ENCODE measurements around the gene GGT1. TPM values are rescaled to one million over a fixed set of nuclear protein-coding genes. Genes with fewer than 3 reads are reported as not detected.
"Not testable (repeated sequence)": the region's sequence is repeated elsewhere in the genome, so short reads cannot be mapped to it uniquely, and the experiment has no call there.

The GGT1 gene
- polyA plus RNA-seq, 1 donor = 3.5 TPM

DNA sequence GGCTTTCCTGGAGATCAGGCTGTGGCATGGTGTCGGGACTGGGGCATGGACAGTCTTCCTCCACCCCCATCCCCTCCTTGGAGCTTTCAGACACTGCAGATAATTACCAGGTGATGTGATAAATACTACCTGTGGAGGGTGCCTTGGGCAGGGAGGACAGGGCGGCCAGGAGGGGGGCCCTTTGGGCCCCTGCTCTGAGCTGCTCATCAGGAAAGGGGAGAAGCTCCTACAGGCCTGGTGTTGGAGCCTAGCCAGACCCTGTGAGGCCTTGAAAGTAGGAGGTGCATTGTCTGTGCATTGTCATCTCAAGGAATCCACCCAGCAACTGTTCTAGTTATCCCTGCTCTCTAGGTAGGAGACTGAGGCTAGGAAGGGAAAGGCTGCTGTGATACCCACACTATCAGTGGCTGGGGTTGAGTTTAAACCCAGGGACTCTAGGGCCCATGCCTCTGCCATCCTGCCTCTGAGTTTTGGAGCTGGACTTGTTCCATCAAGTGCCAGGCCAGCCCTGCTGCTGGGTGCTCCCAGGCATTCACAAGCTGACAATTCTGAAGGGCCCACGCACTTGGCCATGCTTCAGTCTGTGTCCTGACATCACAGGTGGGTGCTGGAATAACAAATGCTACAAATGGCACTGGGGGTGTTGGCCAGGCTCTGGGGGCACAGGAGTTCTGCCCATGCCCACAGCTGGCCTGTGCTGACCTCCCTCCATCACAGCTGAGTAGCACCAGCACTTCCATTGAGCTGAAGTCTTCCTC, 2.9 kb upstream of the GGT1 start:
- not testable (repeated sequence) for DNase-seq (ENCODE audit: low read depth)

DNA sequence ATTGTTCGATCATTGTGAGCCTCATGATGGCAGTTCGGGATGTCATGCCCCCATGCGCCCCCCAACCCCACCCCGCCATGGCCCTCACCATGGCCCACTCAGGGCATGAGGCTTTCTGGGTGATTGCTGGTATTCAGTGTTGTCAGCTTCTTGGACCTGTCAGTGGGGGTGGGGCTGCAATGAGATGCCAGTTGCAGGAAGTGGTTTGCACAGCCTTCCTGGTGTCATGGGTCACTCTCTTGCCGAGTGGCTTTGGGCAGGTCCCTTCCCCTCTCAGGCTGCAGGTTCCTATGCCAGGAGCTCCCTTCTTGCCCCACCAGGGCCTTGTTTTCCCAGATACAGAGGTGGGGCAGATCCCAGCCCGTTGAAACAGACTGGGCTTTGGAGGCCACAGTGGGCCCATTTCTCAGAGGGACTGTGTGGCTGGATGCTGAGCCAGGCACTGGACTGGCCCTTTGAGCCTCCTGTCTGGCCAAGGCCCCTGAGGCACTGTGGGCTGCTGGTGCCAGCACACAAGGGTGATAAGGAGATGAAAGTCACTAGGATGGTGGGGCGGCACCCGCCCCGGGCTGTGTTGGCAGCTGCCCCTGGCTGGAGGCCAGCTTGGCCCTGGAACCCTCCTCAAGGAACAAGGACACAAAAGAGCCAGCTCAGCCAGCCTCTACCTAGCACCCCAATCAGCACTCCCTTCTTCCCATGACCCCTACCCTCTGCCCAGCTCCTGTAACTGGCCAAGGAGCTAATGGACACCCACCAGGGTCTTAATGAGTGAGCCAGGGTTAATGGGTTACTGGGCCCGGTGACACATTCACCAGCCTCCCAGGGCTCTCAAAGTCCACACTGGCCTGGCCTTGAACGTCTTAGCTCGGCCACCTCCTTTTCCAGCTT, 1.5 kb upstream of the GGT1 start:
- no peak for DNase-seq (ENCODE audit: low read depth)

DNA sequence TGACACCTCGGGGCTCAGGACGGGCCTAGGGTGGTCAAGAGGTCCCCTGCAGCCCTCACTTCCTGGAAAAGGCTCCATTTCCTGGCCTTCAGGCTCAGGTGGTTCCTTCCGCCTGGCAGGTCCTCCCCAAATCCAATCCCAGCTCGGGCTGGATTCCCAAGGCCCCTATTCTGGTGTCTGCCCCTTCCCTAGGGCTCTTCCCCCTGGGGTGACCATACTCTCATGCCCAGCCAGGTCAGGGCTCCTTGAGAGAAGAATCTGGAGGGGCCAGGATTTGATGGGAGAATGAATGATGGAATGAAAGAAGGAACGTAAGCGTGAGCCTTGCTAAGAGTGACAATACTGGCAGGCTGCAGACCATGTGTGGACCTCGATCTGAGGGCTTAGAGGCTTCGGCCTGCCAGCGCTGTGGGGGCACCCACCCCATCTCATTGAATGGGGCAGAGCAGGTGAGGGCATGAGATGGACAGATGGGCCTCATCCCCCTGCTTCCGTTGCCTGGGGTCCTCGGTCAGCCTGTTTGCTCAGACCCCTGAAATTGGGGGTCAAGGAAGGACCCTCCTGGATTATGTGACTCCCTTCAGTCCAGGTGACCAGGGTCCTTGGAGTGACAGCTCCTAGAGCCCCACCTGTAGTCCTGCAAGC, 766 bp upstream of the GGT1 start:
- not testable (repeated sequence) for DNase-seq (ENCODE audit: low read depth)

DNA sequence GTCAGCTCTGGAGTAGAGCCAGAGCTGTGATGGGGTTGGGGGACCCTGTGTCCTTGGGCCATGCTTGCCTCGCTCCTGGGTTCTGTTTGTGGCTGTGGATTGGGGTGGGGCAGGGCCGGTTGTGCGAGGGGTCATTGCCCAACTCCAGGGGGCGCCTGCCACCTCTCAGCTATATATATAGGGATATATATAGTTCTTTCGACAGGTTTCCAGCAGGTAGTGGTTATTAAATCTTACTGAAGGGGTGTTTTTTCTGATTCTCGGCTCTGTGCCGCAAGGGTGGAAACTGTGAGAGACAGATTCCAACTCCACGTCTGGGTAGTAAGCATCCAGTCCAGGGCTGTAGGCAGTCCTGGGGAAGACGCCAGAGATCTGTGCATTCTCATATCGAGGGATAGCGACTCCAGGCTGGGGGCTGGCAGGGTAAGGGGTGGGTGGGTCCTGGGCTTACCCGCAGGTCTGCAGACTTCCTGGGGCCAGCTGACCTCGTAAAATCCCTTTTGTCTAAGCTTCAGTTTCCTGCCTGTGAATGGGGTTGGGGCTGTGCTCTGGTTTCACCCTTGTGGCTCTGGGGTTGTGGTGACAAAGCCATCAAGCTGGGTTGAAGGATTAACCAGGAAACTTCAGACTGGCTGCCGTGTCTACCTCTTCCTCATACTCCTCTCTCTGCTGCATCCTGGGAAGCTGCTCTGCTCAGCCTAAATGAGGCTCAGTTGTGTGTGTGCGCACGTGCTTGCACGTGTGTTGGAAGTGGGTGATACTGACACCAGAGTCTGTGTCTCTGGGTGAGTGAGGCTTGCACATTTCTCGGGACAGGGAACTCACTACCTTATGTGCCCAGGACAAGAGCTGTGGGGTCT, 1.0 kb downstream of the GGT1 start:
- DNase-seq (ENCODE audit: low read depth) = not testable (repeated sequence)

DNA sequence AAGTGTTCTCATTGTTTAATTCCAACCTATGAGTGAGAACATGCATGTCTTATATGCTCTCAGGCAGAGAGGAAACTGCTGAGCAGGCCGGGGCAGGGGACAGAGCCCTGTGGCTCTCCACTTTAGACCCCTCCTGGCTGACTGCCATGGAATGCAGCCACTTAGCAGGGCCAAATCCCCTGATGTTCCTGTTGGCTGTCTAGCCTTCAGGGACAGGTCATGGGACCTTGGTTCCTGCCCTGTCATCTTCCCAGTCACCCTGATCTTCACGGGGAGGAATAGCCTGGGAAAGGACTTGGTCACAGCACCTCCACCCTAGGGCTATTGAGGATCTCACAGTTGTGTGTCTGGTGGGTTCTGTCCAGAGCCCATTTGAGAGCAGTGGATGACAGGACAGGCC, 3.3 kb downstream of the GGT1 start:
- not testable (repeated sequence) for DNase-seq (ENCODE audit: low read depth)

DNA sequence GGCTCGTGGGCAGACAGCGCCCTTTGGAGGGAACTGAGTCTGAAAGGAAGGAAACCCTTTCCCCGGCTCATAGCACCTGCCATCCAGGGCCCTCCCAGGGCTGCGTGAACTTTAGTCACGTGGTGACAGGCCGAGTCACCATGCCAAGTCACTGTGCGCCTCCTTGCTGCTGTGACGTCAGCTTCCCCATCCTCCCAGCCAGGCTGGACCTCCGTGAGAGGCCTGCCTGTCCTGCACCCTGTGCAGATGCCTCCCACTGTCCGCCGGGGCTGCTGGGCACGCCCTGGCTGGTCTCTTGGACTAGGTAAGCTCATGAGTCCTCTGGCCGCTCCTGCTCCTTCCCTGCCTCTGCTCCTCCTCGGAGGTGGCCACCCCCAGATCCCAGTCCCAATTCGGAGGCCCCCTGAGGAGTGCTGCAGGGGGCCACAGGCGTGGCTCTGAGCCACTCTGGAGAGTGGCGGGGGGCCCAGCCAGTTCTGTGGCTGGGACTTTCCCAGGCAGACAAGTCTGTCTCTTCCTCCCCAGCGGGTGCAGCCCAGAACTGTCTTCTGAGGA, 4.5 kb downstream of the GGT1 start:
- DNase-seq (ENCODE audit: low read depth) = not testable (repeated sequence)

DNA sequence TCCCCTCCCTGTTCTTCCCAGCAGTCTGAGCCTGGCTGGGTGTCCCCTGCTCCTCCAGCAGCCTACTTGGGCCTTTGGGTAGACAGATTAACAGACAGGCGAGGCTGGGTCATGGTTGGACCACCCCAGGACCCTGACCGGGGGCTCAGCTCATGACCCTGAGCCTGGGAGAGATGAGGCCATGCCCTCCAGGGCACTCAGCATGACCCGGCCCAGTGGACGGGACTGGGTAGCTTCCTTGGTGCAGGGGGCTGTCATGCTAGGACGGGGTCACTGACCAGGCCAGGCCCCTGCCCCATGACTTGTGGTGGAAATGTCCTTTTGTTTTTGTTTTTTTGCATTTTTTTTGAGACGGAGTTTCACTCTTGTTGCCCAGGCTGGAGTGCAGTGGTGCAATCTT, 5.3 kb downstream of the GGT1 start:
- DNase-seq (ENCODE audit: low read depth) = not testable (repeated sequence)

DNA sequence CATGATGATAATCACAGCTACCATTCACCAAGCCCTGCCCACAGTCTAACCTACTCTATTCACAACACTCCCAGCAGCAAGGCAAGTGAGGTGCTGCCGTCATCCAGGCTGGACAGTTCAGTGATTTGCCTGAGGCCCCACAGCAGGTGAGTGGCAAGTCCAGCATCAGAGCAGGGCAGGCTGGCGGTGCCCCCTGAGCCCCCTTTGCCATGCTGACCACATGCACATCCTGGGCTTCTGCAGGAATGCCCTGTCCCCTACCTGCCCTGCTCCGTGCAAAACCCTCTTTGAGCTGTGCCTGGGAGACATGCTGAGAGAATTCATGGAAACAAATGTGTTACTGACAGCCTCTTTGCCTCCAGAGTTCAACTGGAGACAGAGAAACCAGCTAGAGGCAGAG, 6.9 kb downstream of the GGT1 start:
- DNase-seq (ENCODE audit: low read depth) = not testable (repeated sequence)

DNA sequence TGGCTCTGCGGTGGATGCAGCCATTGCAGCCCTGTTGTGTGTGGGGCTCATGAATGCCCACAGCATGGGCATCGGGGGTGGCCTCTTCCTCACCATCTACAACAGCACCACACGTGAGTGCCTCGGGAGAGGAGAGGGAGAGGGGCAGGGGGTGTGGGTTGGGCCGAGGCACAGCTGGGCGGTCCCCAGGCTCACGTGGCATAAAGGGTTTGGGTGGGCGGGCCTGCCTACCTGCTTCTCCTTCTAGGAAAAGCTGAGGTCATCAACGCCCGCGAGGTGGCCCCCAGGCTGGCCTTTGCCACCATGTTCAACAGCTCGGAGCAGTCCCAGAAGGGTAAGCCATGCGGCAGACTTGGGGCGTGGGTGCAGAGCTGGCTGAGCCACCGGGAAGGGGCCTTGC, 11.8 kb downstream of the GGT1 start:
- not testable (repeated sequence) for DNase-seq (ENCODE audit: low read depth)

DNA sequence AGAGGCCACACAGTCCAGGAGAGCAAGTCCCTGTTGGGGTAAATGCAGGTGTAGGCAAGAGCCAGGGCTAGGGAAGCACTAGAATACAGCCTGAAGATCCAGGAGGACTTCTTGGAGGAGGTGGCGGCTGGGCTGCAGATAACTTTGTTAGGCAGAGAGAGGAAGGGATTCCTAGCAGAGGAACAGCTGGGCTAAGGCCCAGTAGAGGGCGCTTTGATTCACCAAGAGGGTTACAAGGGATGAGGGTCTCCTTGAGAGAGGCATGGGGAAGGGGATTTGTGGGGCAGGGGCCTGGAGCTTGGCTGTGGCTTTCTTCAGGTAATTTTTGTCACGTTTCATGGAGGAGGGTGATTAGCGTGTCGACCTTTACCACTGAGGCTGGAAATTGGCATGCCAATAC, 18.3 kb downstream of the GGT1 start:
- DNase-seq (ENCODE audit: low read depth) = not testable (repeated sequence)

DNA sequence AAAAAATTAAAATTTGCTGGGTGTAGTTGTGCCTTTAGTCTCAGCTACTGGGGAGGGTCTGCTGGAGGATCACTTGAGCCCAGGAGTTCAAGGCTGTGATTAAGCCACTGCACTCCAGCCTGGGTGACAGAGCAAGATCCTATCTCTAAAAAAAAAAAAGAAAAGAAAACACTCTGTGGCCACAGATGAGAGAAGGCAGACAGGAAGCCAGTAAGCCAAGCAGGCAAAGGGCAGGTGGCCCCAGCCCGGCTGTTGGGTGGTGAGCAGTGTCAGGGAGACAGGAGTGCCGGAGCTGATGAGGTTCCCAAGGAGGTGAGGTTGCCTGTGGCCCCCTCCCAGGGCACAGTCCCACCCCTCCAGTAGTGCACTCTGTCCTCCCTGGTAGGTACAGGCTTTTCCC, 19.6 kb downstream of the GGT1 start:
- not testable (repeated sequence) for DNase-seq (ENCODE audit: low read depth)

DNA sequence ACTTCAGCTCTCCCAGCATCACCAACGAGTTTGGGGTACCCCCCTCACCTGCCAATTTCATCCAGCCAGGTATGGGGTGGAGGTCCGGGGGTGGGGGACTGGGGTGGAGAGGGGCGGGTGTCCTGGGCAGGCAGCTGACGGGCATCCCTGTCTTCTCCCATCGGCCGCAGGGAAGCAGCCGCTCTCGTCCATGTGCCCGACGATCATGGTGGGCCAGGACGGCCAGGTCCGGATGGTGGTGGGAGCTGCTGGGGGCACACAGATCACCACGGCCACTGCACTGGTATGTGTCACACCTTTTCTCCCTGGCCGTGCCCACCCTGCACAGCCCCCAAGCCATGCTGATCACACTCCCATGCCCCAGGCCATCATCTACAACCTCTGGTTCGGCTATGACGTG, 24.9 kb downstream of the GGT1 start:
- DNase-seq (ENCODE audit: low read depth) = not testable (repeated sequence)

DNA sequence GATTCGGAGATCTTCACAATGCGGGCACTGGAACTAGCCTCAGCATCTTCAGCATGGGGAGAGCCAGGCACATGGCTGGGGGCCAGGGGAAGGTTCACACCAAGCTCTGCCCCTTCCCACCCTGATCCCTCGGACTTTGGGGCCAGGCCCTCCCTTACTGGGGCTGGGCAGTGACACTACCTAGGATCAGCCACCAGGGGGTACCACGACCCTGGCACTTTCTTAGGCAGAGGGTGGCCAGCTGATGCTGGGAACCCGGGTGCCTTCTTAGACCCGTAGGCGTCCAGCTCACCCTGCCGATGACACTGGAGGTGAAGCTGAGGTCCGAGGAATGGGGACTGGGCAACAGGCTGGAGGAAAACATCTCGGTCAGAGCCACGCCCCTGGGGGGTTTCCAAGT, 26.1 kb downstream of the GGT1 start:
- DNase-seq (ENCODE audit: low read depth) = not testable (repeated sequence)

DNA sequence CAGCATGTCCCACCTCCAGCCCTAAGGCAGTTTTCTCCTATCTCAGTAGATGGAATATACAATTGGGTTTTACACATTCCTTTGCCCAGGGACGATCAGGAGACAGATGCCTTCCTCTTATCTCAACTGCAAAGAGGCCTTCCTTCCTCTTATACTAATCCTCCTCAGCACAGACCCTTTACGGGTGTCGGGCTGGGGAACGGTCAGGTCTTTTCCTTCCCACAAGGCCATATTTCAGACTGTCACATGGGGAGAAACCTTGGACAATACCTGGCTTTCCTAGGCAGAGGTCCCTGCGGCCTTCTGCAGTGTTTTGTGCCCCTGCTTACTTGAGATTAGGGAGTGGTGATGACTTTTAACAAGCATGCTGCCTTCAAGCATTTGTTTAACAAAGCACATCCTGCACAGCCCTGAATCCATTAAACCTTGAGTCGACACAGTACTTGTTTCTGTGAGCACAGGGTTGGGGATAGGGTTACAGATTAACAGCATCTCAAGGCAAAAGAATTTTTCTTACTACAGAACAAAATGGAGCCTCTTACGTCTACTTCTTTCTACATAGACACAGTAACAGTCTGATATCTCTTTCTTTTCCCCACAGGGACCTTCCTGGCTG, 27.9 kb downstream of the GGT1 start:
- not testable (repeated sequence) for DNase-seq (ENCODE audit: low read depth)

DNA sequence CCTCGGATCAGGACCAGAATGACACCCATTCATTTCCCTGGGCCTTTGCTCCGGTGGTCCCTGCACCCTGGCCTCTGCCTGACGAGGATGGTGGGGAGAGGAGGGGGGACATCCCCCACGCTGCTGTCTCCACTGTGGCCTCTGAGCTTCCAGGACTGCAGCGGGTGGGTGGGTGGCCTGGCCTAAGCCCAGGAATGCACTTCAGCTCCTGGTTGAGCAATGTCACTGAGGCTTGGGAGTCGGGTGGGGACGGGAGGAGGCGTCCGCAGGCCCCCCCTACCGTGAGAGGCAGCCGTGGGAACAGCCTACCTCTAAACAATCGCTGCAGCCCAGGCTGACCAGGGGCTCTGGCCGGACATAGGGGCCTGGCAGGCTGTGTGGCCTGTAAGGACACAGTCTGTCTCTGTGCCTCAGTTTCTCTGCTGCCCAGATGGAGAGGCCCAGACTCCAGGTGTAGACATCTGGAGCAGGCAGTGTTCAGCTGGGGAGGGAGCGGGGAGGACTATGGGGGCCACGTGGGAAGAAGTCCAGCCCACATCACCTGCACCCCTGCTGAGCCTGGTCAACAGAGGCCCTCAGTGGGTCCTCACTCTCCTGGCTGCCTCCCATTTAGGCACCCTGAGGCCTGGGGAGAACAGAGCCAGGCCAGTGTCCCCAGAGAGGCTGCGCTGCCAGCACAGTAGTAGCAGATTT, 28.6 kb downstream of the GGT1 start:
- DNase-seq (ENCODE audit: low read depth) = not testable (repeated sequence)

DNA sequence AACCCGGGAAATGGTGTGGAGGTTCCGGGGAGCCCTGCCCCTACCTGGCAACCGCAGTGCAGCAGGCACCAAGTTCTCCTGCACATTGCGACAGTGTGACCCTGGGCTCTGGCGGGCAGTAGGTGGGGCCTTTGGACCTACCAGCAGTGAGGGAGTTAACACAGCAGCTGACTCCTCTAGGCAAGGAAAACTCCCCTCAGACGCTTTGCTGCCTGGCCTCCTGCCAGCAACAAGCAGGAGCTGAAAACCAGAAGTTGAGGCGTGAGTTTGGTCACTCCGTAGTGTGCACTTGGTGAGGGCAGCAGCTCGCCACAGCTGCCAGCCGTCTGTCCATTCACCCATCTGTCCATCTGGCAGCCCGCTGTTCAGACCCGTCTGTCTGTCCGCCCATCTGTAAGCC, 29.6 kb downstream of the GGT1 start:
- not testable (repeated sequence) for DNase-seq (ENCODE audit: low read depth)

DNA sequence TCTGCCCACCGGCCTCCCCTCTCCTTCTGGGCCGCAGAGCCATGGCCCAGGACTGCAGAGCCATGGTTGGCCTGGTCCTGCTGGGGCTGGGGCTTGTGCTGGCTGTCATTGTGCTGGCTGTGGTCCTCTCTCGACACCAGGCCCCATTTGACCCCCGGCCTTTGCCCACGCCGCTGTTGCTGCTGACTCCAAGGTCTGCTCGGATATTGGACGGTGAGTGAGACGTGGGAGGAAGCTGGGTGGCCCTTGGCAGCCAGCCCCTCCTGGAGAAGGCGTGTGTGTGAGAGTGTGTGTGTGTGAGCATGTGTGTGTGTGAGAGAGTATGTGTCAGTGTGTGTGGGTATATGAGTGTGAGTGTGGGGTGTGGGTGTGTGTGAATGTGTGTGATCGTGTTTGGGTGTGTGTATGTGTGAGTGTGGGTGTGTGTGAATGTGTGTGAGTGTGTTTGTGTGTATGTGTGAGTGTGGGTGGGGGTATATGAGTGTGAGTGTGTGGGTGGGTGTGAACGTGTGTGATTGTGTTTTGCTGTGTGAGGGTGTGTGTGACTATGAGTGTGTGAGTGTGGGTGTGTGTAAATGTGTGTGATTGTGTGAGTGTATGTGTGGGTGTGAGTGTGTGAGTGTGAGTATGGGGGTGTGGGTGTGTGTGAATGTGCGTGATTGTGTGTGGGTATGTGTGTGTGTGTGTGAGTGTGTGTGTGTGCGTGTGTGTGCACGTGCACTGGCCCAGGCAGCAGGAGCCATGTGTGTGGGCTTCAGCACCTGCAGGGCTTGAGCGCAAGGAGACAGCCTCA, 30.4 kb downstream of the GGT1 start:
- not testable (repeated sequence) for DNase-seq (ENCODE audit: low read depth)

DNA sequence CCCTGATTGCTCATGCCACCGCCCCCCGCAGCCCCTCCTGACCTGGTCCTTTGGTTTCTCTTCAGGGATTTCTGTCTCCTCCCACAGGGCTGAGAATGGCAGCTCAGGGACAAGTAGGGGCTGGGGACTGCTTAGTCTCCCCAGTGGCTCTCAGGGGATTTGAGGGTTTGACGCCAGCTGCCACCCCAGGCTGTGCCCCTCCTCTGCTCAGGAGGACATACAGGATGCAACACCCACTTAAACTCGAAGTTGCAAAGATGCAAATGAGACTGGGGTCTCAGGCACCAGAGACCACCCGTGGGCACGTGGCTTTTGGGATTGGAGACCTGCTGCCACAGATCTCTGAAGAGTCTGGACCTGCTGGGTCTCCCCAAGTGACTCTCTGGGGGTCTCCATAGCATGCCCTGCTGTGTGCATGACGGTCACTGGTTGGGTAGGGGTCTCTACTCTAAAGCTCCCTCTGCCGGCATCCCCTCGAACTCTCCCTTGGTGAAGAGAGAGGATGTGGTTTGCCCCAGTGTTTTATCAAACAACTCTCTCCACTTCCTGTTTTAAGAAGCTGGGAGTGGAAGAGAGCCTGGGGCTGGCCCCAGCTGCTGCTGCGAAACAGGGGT, 31.9 kb downstream of the GGT1 start:
- not testable (repeated sequence) for DNase-seq (ENCODE audit: low read depth)

DNA sequence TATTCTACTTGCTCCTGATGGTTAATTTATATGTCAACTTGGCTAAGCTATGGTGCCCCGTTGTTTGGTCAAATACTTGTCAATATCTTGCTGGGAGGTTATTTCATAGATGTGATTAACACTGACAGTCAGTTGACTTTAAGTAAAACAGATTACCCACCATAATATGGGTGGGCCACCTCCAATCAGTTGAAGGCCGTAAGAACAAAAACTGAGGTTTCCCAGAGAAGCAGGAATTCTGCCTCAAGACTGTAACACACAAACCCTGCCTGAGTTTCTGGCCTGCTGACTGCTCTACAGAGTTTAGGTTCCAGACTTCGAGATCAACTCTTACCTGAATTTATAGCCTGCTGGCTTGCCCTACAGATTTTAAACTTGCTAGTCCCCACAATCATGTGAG, 33.5 kb downstream of the GGT1 start:
- not testable (repeated sequence) for DNase-seq (ENCODE audit: low read depth)
